GM12878 (cell line): ENCODE results near the gene AIRE. TPM values are rescaled to one million over a fixed set of nuclear protein-coding genes. Genes with fewer than 3 reads are reported as not detected.

ENCODE experiments used
- ATAC-seq: fragments of 200-7000 bp; cut with Tn5 transposase; 3 replicates; pipeline ENCODE4 v1.9.1; 2020; ENCODE audit warnings: mild to moderate bottlenecking, moderate library complexity
- BruUV-seq: library from RNA; stranded (reverse); fragments of 400-500 nt; replicated peaks from 2 replicates; lab custom pipeline; 2021; lab: Mats Ljungman, UMichigan
- CTCF ChIA-PET: fragments of 300-600 bp; sonication (Branson Sonifier 250); formaldehyde crosslinking; extraction: SDS; loops from one replicate; lab custom pipeline; 2021; ENCODE audit warnings: inconsistent platforms; lab: Yijun Ruan, JAX
- POLR2A ChIA-PET: fragments of 350-600 bp; formaldehyde crosslinking; extraction: SDS; loops from one replicate; lab custom pipeline; 2021; ENCODE audit warnings: inconsistent platforms; lab: Charles Lee
- RAD21 ChIA-PET: fragments of 300-600 bp; sonication (Branson Sonifier 250); formaldehyde crosslinking; loops from one replicate; lab custom pipeline; 2023; ENCODE audit warnings: antibody characterized with exemption; ENCODE audit not compliant: unreplicated experiment; lab: Charles Lee
- SMC1A ChIA-PET: fragments of 300-600 bp; sonication (Branson Sonifier 250); formaldehyde crosslinking; loops from one replicate; lab custom pipeline; 2023; ENCODE audit not compliant: unreplicated experiment, uncharacterized antibody; lab: Charles Lee
- DNase-seq: peaks from one replicate; pipeline ENCODE4 v3.0.0-alpha.2; 2011; ENCODE audit warnings: low read depth, low spot score
- FAIRE-seq: peaks from 3 replicates; lab custom pipeline; 2011; peaks lifted over from hg19 to GRCh38; lab: Jason Lieb, UNC
- H2AFZ ChIP-seq: 2 replicates; pipeline ENCODE4 v1.6.0; 2011; ENCODE audit warnings: low read depth, low read length, control low read depth; ENCODE audit not compliant: control insufficient read depth
- H3K27ac ChIP-seq: 2 replicates; pipeline ENCODE4 v1.5.1; 2011; ENCODE audit warnings: control low read depth; ENCODE audit not compliant: control insufficient read depth, insufficient read depth
- H3K27me3 ChIP-seq, 2 experiments: replicated peaks in 1 of 2; 2 replicates each; pipeline versions ENCODE4 v1.6.0 to v1.6.1; 2011; ENCODE audit warnings: low read length in 1 of 2; ENCODE audit not compliant: control insufficient read depth in 2 of 2, insufficient read depth in 2 of 2
- H3K36me3 ChIP-seq, 2 experiments: 2 replicates each; pipeline ENCODE4 v1.5.1; 2011; ENCODE audit warnings: low read length in 1 of 2; ENCODE audit not compliant: control insufficient read depth in 2 of 2, insufficient read depth in 2 of 2
- H3K4me1 ChIP-seq: 2 replicates; pipeline ENCODE4 v1.6.1; 2011; ENCODE audit warnings: mild to moderate bottlenecking, low read length, moderate library complexity, mixed read lengths; ENCODE audit not compliant: control insufficient read depth, insufficient read depth
- H3K4me2 ChIP-seq: 2 replicates; pipeline ENCODE4 v1.6.0; 2011; ENCODE audit warnings: control low read depth; ENCODE audit not compliant: control insufficient read depth, insufficient read depth
- H3K4me3 ChIP-seq: fragments of 200-600 bp; sonication (generic); 2 replicates; pipeline ENCODE4 v1.5.1; 2016
- H3K79me2 ChIP-seq: 2 replicates; pipeline ENCODE4 v1.6.0; 2011; ENCODE audit warnings: low read length; ENCODE audit not compliant: control insufficient read depth, insufficient read depth
- H3K9ac ChIP-seq: 2 replicates; pipeline ENCODE4 v1.8.0; 2011; ENCODE audit warnings: low read length, control low read depth, mixed read lengths; ENCODE audit not compliant: control insufficient read depth, insufficient read depth
- H3K9me3 ChIP-seq: replicated peaks from 3 replicates; pipeline ENCODE4 v1.5.1; 2011; ENCODE audit warnings: mild to moderate bottlenecking, low read length; ENCODE audit not compliant: control insufficient read depth, insufficient read depth
- H4K20me1 ChIP-seq: 2 replicates; pipeline ENCODE4 v1.6.0; 2011; ENCODE audit not compliant: control insufficient read depth, insufficient read depth
- EGR1 ChIP-seq, 2 experiments: IDR thresholded peaks; 1 replicate in 1 of 2; 2 replicates in 1 of 2; pipeline ENCODE4 v1.6.1; 2011 to 2012; ENCODE audit warnings: low read depth in 2 of 2, low read length in 2 of 2, borderline replicate concordance in 1 of 2, mild to moderate bottlenecking in 1 of 2, moderate library complexity in 1 of 2
- ETV6 ChIP-seq, 2 experiments: fragments of 450-650 bp in 1 of 2; IDR thresholded peaks in 1 of 2; conservative IDR thresholded peaks in 1 of 2; 2 replicates each; pipeline ENCODE4 v1.6.1; 2014; ENCODE audit warnings: antibody characterized with exemption in 1 of 2, borderline replicate concordance in 1 of 2, low read depth in 1 of 2, mild to moderate bottlenecking in 1 of 2, moderate library complexity in 1 of 2
- NKRF ChIP-seq: fragments of 450-650 bp; conservative IDR thresholded peaks from 2 replicates; pipeline ENCODE4 v1.6.1; 2017; ENCODE audit warnings: mild to moderate bottlenecking, moderate library complexity
- PKNOX1 ChIP-seq: fragments of 450-650 bp; IDR thresholded peaks from 2 replicates; pipeline ENCODE4 v1.6.1; 2016; ENCODE audit warnings: mild to moderate bottlenecking
- STAT1 ChIP-seq: fragments of 450-650 bp; conservative IDR thresholded peaks from 2 replicates; pipeline ENCODE4 v1.6.1; 2014; ENCODE audit warnings: antibody characterized with exemption, mild to moderate bottlenecking
- STAT3 ChIP-seq: IDR thresholded peaks from 2 replicates; pipeline ENCODE4 v1.6.1; 2011; ENCODE audit warnings: low read depth, low read length, improper control_type of control experiment
- ZBTB11 ChIP-seq: fragments of 450-650 bp; formaldehyde crosslinking; IDR thresholded peaks from 2 replicates; pipeline ENCODE4 v1.5.0; 2022; ENCODE audit warnings: mild to moderate bottlenecking, missing genetic modification characterization
- ZNF622 ChIP-seq: fragments of 450-650 bp; IDR thresholded peaks from 2 replicates; pipeline ENCODE4 v1.6.1; 2017; ENCODE audit warnings: mild to moderate bottlenecking, inconsistent platforms
- WGBS: methylation state at CpG from one replicate; pipeline ENCODE4 v1.1.6; 2016; ENCODE audit warnings: low lambda C conversion rate; ENCODE audit not compliant: insufficient replicate concordance, insufficient coverage; ENCODE audit errors: missing lambda C conversion rate; 5-methylcytosine and 5-hydroxymethylcytosine counted together
- in situ Hi-C: fragments of 300-500 bp; cut with MboI; formaldehyde crosslinking; loops from 9 replicates; pipeline ENCODE4 v1.14.3; 2018; ENCODE audit warnings: mixed read lengths
- intact Hi-C: fragments of 100-400 bp; cut with micrococcal nuclease; formaldehyde crosslinking; loops from one replicate; pipeline ENCODE4 v1.14.2; 2022; ENCODE audit not compliant: unreplicated experiment
- polyA plus RNA-seq, 11 experiments: library from polyadenylated mRNA; depleted of rRNA in 4 of 11; unstranded in 6 of 11; stranded (reverse) in 5 of 11; fragments of >200 nt; fragmentation: Nextera tagmentation in 4 of 11; fragmentation: Illumina TruSeq in 1 of 11; extraction: Ambion mirVana in 4 of 11; extraction: Trizol in 1 of 11; gene quantifications; 1 replicate in 1 of 11; 2 replicates in 10 of 11; pipeline versions ENCODE4 v1.2.1 to v1.2.3, GENCODE V29; 2011 to 2016; ENCODE audit warnings: inconsistent platforms in 2 of 11, missing spikeins in 2 of 11, low read depth in 1 of 11
- total RNA-seq, 4 experiments: library from RNA; depleted of rRNA in 3 of 4; stranded (reverse); fragments of >200 nt in 3 of 4; fragmentation: Illumina TruSeq in 1 of 4; extraction: Trizol in 1 of 4; gene quantifications; 2 replicates each; pipeline versions ENCODE4 v1.2.1 to v1.2.3, GENCODE V29; 2013 to 2021
- TF ChIP-seq, protein P1 (sequence below): fragments of 450-650 bp; IDR thresholded peaks from 2 replicates; pipeline ENCODE4 v1.6.1; 2017; ENCODE audit warnings: low read depth, mild to moderate bottlenecking, moderate library complexity
- TF ChIP-seq, protein P2 (sequence below): fragments of 450-650 bp; formaldehyde crosslinking; IDR thresholded peaks from 2 replicates; pipeline ENCODE4 v1.4.0; 2022; ENCODE audit warnings: mild to moderate bottlenecking, moderate library complexity

AIRE gene
- total and polyA plus RNA-seq, 10 of the 15 experiments (the other 5 are each of a cell fraction or from before 2014, with no cell fraction given): 0.05 to 0.10 TPM; not detected in 8

DNA sequence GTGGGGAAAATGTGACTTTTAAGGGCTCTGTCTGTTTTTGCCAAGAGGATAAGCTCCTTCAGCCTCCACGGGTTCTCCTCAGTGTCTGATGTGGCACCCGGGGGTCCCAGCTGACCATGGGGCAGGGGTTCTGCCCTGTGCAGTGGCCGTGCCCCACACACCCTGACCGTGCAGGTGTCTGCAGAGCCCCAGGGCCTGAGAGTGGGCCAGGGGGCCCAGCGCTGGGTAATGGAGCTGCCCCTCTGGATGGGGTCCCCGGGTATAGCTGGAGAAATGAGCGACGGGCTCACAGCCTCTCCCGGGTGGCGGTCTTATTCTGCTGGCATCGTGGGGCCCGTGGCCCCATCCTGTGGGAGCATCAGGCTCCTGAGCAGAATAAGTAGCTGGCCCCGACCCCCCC is 11.2 kb downstream of the AIRE start:
- Histone ChIP-seq H3K4me1 (peaks cover 39% of the 10 kb centered on the region), H3K4me2 (no peak overlapping the region), H3K27me3 (no peaks in the 10 kb centered on the region), H3K27ac (no peak overlapping the region), H3K4me3 (no peak overlapping the region), H3K9ac (no peak overlapping the region), H3K36me3 (no peaks in the 10 kb centered on the region), H3K79me2 (peaks cover 28% of the 10 kb centered on the region), H3K9me3 (no peaks in the 10 kb centered on the region), H4K20me1 (no peaks in the 10 kb centered on the region), H2AFZ (no peak overlapping the region)
- ChIA-PET SMC1A (interaction anchor here (0.9 to 2.8 kb wide), 3 partner anchors 29 to 41 kb away, joined by 3 to 11 read pairs (median 4); no protein-coding TSS in a partner anchor), POLR2A (interaction anchor here (0.6 to 2.1 kb wide), 2 partner anchors 31 to 282 kb away, joined by 3 to 6 read pairs; no protein-coding TSS in a partner anchor), CTCF (interaction anchor here (0.8 to 2.0 kb wide), 6 partner anchors 10 to 486 kb away, joined by 3 to 7 read pairs (median 4); no protein-coding TSS in a partner anchor), RAD21 (interaction anchor here (0.8 to 3.0 kb wide), 8 partner anchors 8 to 496 kb away, joined by 3 to 27 read pairs (median 6); partner anchors contain the start of gene CFAP410)
- ATAC-seq (no peak), DNase-seq (no peak), FAIRE-seq (no peak)
- WGBS: 50% methylated on average over 13 of the region's 13 CpGs
- BruUV-seq: no TSS peak
- intact Hi-C loops (no loop called here), in situ Hi-C loops (no loop called here)
- TF ChIP-seq EGR1 (IDR thresholded peaks at IDR 0.05; ENCODE audit: borderline replicate concordance in 1 of 2, low read depth in 2 of 2, low read length in 2 of 2) (no peak), STAT1 (no peak), ZNF622 (no peak), STAT3 (no peak), PKNOX1 (no peak), ETV6 (conservative IDR thresholded peaks at IDR 0.05 in 1 of 2, IDR thresholded peaks at IDR 0.05 in 1 of 2; ENCODE audit: borderline replicate concordance in 1 of 2, low read depth in 1 of 2) (no peak), NKRF (no peak), ZBTB11 (CRISPR knock-in tag) (no peak)
- TF ChIP-seq, protein P1, sequence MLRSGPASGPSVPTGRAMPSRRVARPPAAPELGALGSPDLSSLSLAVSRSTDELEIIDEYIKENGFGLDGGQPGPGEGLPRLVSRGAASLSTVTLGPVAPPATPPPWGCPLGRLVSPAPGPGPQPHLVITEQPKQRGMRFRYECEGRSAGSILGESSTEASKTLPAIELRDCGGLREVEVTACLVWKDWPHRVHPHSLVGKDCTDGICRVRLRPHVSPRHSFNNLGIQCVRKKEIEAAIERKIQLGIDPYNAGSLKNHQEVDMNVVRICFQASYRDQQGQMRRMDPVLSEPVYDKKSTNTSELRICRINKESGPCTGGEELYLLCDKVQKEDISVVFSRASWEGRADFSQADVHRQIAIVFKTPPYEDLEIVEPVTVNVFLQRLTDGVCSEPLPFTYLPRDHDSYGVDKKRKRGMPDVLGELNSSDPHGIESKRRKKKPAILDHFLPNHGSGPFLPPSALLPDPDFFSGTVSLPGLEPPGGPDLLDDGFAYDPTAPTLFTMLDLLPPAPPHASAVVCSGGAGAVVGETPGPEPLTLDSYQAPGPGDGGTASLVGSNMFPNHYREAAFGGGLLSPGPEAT: no peak
- TF ChIP-seq, protein P2, sequence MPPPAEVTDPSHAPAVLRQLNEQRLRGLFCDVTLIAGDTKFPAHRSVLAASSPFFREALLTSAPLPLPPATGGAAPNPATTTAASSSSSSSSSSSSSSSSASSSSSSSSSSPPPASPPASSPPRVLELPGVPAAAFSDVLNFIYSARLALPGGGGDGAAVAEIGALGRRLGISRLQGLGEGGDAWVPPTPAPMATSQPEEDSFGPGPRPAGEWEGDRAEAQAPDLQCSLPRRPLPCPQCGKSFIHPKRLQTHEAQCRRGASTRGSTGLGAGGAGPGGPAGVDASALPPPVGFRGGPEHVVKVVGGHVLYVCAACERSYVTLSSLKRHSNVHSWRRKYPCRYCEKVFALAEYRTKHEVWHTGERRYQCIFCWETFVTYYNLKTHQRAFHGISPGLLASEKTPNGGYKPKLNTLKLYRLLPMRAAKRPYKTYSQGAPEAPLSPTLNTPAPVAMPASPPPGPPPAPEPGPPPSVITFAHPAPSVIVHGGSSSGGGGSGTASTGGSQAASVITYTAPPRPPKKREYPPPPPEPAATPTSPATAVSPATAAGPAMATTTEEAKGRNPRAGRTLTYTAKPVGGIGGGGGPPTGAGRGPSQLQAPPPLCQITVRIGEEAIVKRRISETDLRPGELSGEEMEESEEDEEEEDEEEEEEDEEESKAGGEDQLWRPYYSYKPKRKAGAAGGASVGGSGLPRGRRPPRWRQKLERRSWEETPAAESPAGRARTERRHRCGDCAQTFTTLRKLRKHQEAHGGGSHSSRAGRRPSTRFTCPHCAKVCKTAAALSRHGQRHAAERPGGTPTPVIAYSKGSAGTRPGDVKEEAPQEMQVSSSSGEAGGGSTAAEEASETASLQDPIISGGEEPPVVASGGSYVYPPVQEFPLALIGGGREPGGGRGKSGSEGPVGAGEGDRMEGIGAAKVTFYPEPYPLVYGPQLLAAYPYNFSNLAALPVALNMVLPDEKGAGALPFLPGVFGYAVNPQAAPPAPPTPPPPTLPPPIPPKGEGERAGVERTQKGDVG (CRISPR knock-in tag): no peak
